Esophagus squamous epithelium (tissue), 5 donors: ENCODE measurements around the gene CCDC70. TPM values are rescaled to one million over a fixed set of nuclear protein-coding genes. Genes with fewer than 3 reads are reported as not detected.
A peak's percentile ranks its signal among the peaks of the same experiment; 100 is the strongest.
"Not testable (repeated sequence)": the region's sequence is repeated elsewhere in the genome, so short reads cannot be mapped to it uniquely, and the experiment has no call there.

Source experiments
- DNase-seq: peaks from one replicate; lab custom pipeline; 2025; lab: John Stamatoyannopoulos, UW
- H3K27ac ChIP-seq, 4 donors: fragments of 200-600 bp; sonication (generic); one replicate each; pipeline ENCODE4 v1.5.1; 2016 to 2019; ENCODE audit warnings: mild to moderate bottlenecking in 1 of 4
- H3K27me3 ChIP-seq, 4 donors: fragments of 200-600 bp; sonication (generic); 1 replicate in 3 of 4; 2 replicates in 1 of 4; pipeline versions ENCODE4 v1.5.1 to v1.6.0; 2017 to 2021; ENCODE audit warnings: antibody characterized with exemption in 1 of 4
- H3K36me3 ChIP-seq, 3 donors: fragments of 200-600 bp; sonication (generic); one replicate each; pipeline ENCODE4 v1.5.1; 2016 to 2019
- H3K4me1 ChIP-seq, 3 donors: fragments of 200-600 bp; sonication (generic); one replicate each; pipeline ENCODE4 v1.5.1; 2017 to 2019
- H3K4me3 ChIP-seq, 4 donors: fragments of 200-600 bp; sonication (generic); 1 replicate in 3 of 4; 2 replicates in 1 of 4; pipeline ENCODE4 v1.5.1; 2016 to 2019; ENCODE audit warnings: mild to moderate bottlenecking in 2 of 4, moderate library complexity in 1 of 4
- H3K9me3 ChIP-seq, 3 donors: fragments of 200-600 bp; sonication (generic); one replicate each; pipeline ENCODE4 v1.5.1; 2016 to 2019
- POLR2A ChIP-seq, 4 donors: fragments of 450-650 bp; IDR thresholded peaks; one replicate each; pipeline ENCODE4 v1.6.1; 2017; ENCODE audit warnings: antibody characterized with exemption in 4 of 4, mild to moderate bottlenecking in 4 of 4, moderate library complexity in 3 of 4
- WGBS, 2 donors: methylation state at CpG; one replicate each; pipeline ENCODE4 v1.1.5; 2018; 5-methylcytosine and 5-hydroxymethylcytosine counted together
- intact Hi-C: fragments of 100-400 bp; cut with DNase I; formaldehyde crosslinking; loops from one replicate; pipeline ENCODE4 v1.15.0; 2022
- total RNA-seq, 4 donors: library from RNA; depleted of rRNA; stranded (reverse); fragments of >200 nt; gene quantifications; one replicate each; pipeline ENCODE4 v1.1.0, GENCODE V29; 2016
- TF ChIP-seq, protein P1 (sequence below), 6 experiments: fragments of 450-650 bp in 4 of 6; fragments of 200-600 bp in 2 of 6; sonication (generic) in 2 of 6; IDR thresholded peaks; one replicate each; pipeline ENCODE4 v1.5.1; 2016 to 2019; ENCODE audit warnings: antibody characterized with exemption in 6 of 6, mild to moderate bottlenecking in 4 of 6, moderate library complexity in 4 of 6
- donor health status: DM: yes; HTN: yes; CAD: no.

Gene CCDC70
- total RNA-seq, 4 donors from 2014 or later: not detected

DNA sequence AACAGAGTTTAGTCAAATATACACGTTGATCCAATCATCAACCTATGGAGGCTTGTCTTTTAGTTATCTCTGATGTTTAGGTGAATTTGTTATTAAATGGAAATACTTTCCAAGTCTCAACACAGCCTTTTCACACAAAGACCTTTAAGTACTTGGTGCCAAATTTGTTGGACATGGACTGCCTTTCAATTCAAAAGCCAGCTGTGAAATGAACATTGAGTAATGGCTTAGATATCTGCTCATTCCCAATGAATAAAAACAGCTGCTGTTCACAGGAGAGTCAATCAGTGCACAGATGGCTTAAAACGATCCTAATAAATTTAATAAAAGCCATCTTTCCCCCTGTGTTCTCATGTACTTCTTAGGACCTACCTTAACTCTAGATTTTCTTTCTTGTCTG, 37.9 kb upstream of the CCDC70 start:
- Histone ChIP-seq H3K27me3 (no peaks in the 10 kb centered on the region), H3K4me1 (peaks cover 6 to 33% (median 11%) of the 10 kb centered on the region in 3 donors), H3K36me3 (no peaks in the 10 kb centered on the region), H3K4me3 (no peak overlapping the region), H3K9me3 (no peaks in the 10 kb centered on the region), H3K27ac (no peak overlapping the region)
- no peak for DNase-seq
- intact Hi-C loops: no loop called here
- WGBS, 2 donors: 58 to 59% methylated on average over 2 of the region's 2 CpGs
- TF ChIP-seq, protein P1, sequence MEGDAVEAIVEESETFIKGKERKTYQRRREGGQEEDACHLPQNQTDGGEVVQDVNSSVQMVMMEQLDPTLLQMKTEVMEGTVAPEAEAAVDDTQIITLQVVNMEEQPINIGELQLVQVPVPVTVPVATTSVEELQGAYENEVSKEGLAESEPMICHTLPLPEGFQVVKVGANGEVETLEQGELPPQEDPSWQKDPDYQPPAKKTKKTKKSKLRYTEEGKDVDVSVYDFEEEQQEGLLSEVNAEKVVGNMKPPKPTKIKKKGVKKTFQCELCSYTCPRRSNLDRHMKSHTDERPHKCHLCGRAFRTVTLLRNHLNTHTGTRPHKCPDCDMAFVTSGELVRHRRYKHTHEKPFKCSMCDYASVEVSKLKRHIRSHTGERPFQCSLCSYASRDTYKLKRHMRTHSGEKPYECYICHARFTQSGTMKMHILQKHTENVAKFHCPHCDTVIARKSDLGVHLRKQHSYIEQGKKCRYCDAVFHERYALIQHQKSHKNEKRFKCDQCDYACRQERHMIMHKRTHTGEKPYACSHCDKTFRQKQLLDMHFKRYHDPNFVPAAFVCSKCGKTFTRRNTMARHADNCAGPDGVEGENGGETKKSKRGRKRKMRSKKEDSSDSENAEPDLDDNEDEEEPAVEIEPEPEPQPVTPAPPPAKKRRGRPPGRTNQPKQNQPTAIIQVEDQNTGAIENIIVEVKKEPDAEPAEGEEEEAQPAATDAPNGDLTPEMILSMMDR (IDR thresholded peaks at IDR 0.05): no peak
- TF ChIP-seq POLR2A (IDR thresholded peaks at IDR 0.05): no peak

GRCh38 chr13:51824712-51825111, 37.1 kb upstream of the CCDC70 start:
- H3K9me3 ChIP-seq, intact Hi-C loops, DNase-seq, H3K27me3 ChIP-seq, H3K36me3 ChIP-seq: not testable (repeated sequence)
- WGBS, 2 donors: 83 to 91% methylated on average over 7 to 10 of the region's 11 CpGs
- Histone ChIP-seq H3K27ac (peak overlapping the region in 2 of 4 donors; percentile 43 to 47), H3K4me1 (peaks cover 6 to 26% (median 11%) of the 10 kb centered on the region in 3 donors), H3K4me3 (peak overlapping the region in 1 of 4 donors; percentile 3)

- DNase-seq: no peak
- Histone ChIP-seq H3K27ac (peak overlapping the region in 2 of 4 donors; percentile 43 to 47), H3K36me3 (no peaks in the 10 kb centered on the region), H3K4me3 (peak overlapping the region in 1 of 4 donors; percentile 3), H3K4me1 (peaks cover 6 to 26% (median 11%) of the 10 kb centered on the region in 3 donors), H3K27me3 (no peaks in the 10 kb centered on the region), H3K9me3 (no peaks in the 10 kb centered on the region)
- intact Hi-C loops: no loop called here
- TF ChIP-seq, protein P1 (IDR thresholded peaks at IDR 0.05): no peak
- TF ChIP-seq POLR2A (IDR thresholded peaks at IDR 0.05): no peak
- WGBS, 2 donors: 43 to 47% methylated on average over 2 of the region's 2 CpGs
These were observed 36.6 kb upstream of the CCDC70 start for GRCh38 chr13:51825165-51825592.

DNA sequence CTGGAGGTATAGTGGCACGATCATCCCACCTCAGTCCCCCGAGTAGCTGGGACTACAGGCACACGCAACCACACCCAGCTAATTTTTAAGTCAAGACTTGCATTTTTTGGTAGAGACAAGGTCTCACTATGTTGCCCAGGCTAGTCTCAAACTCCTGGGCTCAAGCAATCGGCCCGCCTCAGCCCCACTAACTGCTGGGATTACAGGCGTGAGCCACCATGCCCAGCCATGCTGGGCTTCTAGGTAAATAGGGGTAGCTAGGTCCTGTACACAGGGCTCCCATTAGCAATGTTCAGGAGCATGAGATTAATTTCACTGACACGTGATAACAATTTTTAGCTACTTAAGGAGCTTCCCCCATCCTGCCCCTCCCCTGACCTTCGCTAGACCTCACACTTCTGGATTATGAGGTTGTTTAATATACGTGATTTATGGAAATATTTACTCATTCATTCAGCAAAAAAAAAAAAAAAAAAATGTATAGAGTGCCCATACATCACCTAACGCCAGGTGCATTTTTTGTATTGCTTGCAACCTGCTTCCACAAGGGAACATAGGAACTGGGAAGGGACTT, 36.0 kb upstream of the CCDC70 start:
- peaks cover 6 to 26% (median 11%) of the 10 kb centered on the region in 3 donors for H3K4me1 ChIP-seq
- DNase-seq: no peak
- H3K9me3 ChIP-seq: no peaks in the 10 kb centered on the region
- peak overlapping the region in 3 of 4 donors; percentile 25 to 49 (median 47) for H3K27ac ChIP-seq
- no peaks in the 10 kb centered on the region for H3K36me3 ChIP-seq
- WGBS, 2 donors: 63 to 70% methylated on average over 7 of the region's 10 CpGs
- no peak for TF ChIP-seq POLR2A (IDR thresholded peaks at IDR 0.05)
- TF ChIP-seq, protein P1 (IDR thresholded peaks at IDR 0.05): no peak
- intact Hi-C loops: no loop called here
- no peaks in the 10 kb centered on the region for H3K27me3 ChIP-seq
- no peak overlapping the region for H3K4me3 ChIP-seq

GRCh38 chr13:51826606-51827005, 35.2 kb upstream of the CCDC70 start:
- H3K27me3 ChIP-seq: no peaks in the 10 kb centered on the region
- 20 to 32% methylated on average over 6 to 7 of the region's 7 CpGs for WGBS, 2 donors
- H3K4me1 ChIP-seq: peaks cover 6 to 26% (median 11%) of the 10 kb centered on the region in 3 donors
- H3K9me3 ChIP-seq: no peaks in the 10 kb centered on the region
- intact Hi-C loops: no loop called here
- DNase-seq: no peak
- H3K4me3 ChIP-seq: no peak overlapping the region
- H3K36me3 ChIP-seq: no peaks in the 10 kb centered on the region
- peak overlapping the region in 1 of 4 donors; percentile 30 for H3K27ac ChIP-seq
- TF ChIP-seq, protein P1 (IDR thresholded peaks at IDR 0.05): no peak
- TF ChIP-seq POLR2A (IDR thresholded peaks at IDR 0.05): no peak
